Liver (tissue), 9 donors: ENCODE measurements around the gene SCO2. TPM values are rescaled to one million over a fixed set of nuclear protein-coding genes. Genes with fewer than 3 reads are reported as not detected.

Source experiments
- DNase-seq: peaks from one replicate; pipeline ENCODE4 v3.0.0-alpha.2; 2017; ENCODE audit warnings: low spot score
- H3K27ac ChIP-seq, 2 donors: one replicate each; pipeline ENCODE4 v1.7.0; 2013; ENCODE audit warnings: inconsistent platforms in 2 of 2, low read length in 2 of 2, control low read depth in 1 of 2, low read depth in 1 of 2, mild to moderate bottlenecking in 1 of 2
- H3K27me3 ChIP-seq, 4 donors: one replicate each; pipeline versions ENCODE4 v1.6.1 to v1.7.0; 2013; ENCODE audit warnings: low read length in 3 of 4, inconsistent platforms in 1 of 4, mild to moderate bottlenecking in 1 of 4, moderate library complexity in 1 of 4; ENCODE audit not compliant: control insufficient read depth in 4 of 4, insufficient read depth in 4 of 4
- H3K36me3 ChIP-seq, 4 donors: one replicate each; pipeline versions ENCODE4 v1.6.1 to v1.7.0; 2013; ENCODE audit warnings: low read length in 3 of 4, mild to moderate bottlenecking in 3 of 4, low read depth in 1 of 4, moderate library complexity in 1 of 4; ENCODE audit not compliant: control insufficient read depth in 4 of 4, insufficient read depth in 3 of 4
- H3K4me1 ChIP-seq, 4 donors: one replicate each; pipeline versions ENCODE4 v1.6.1 to v1.7.0; 2013; ENCODE audit warnings: low read length in 3 of 4, mild to moderate bottlenecking in 3 of 4, moderate library complexity in 1 of 4; ENCODE audit not compliant: control insufficient read depth in 4 of 4, insufficient read depth in 4 of 4
- H3K4me3 ChIP-seq, 3 donors: one replicate each; pipeline versions ENCODE4 v1.6.1 to v1.7.0; 2013; ENCODE audit warnings: low read length in 3 of 3, control low read depth in 1 of 3, low read depth in 1 of 3, mild to moderate bottlenecking in 1 of 3
- H3K9ac ChIP-seq, 2 donors: one replicate each; pipeline ENCODE4 v1.7.0; 2013; ENCODE audit warnings: low read length in 2 of 2, mild to moderate bottlenecking in 2 of 2, moderate library complexity in 2 of 2, control low read depth in 1 of 2, low read depth in 1 of 2
- H3K9me3 ChIP-seq, 4 donors: one replicate each; pipeline versions ENCODE4 v1.6.1 to v1.7.0; 2013; ENCODE audit warnings: low read length in 3 of 4; ENCODE audit not compliant: control insufficient read depth in 4 of 4
- EGR1 ChIP-seq, 2 donors: IDR thresholded peaks; 2 replicates each; pipeline ENCODE4 v1.6.1; 2016 to 2018; ENCODE audit warnings: antibody characterized with exemption in 2 of 2, low read depth in 2 of 2
- FOXA2 ChIP-seq: IDR thresholded peaks from 2 replicates; pipeline ENCODE4 v1.6.1; 2016; ENCODE audit warnings: antibody characterized with exemption
- HNF4A ChIP-seq, 2 donors: conservative IDR thresholded peaks; 2 replicates each; pipeline ENCODE4 v1.6.1; 2016; ENCODE audit warnings: antibody characterized with exemption in 2 of 2, mild to moderate bottlenecking in 2 of 2
- SP1 ChIP-seq: IDR thresholded peaks from 2 replicates; pipeline ENCODE4 v1.6.1; 2018; ENCODE audit warnings: antibody characterized with exemption, mild to moderate bottlenecking
- TAF1 ChIP-seq: conservative IDR thresholded peaks from 2 replicates; pipeline ENCODE4 v1.6.1; 2016; ENCODE audit warnings: antibody characterized with exemption, mild to moderate bottlenecking
- YY1 ChIP-seq: IDR thresholded peaks from 2 replicates; pipeline ENCODE4 v1.6.1; 2016; ENCODE audit warnings: antibody characterized with exemption, mild to moderate bottlenecking
- WGBS: extraction: QIAGEN DNeasy Blood & Tissue Kit; methylation state at CpG from one replicate; pipeline ENCODE4 v1.1.7; 2013; 5-methylcytosine and 5-hydroxymethylcytosine counted together
- polyA plus RNA-seq, 2 donors: library from polyadenylated mRNA; stranded (reverse) in 1 of 2; unstranded in 1 of 2; fragments of 200-250 nt in 1 of 2; fragments of >200 nt in 1 of 2; fragmentation: Nextera tagmentation in 1 of 2; extraction: Ambion mirVana in 1 of 2; gene quantifications; one replicate each; pipeline versions ENCODE4 v1.2.1 to v1.2.3, GENCODE V29; 2013 to 2015
- total RNA-seq, 2 donors: library from RNA; depleted of rRNA; stranded (reverse); fragments of >200 nt; gene quantifications; one replicate each; pipeline ENCODE4 v1.2.3, GENCODE V29; 2014
- TF ChIP-seq, protein P1 (sequence below): IDR thresholded peaks from 2 replicates; pipeline ENCODE4 v1.6.1; 2016; ENCODE audit warnings: antibody characterized with exemption
- TF ChIP-seq, protein P2 (sequence below): IDR thresholded peaks from 2 replicates; pipeline ENCODE4 v1.6.1; 2016; ENCODE audit warnings: antibody characterized with exemption
- TF ChIP-seq, protein P3 (sequence below): fragments of 150-350 bp; IDR thresholded peaks from 2 replicates; pipeline ENCODE4 v1.5.1; 2017; ENCODE audit warnings: improper control_type of control experiment, low read depth, low read length; ENCODE audit not compliant: missing input control
- TF ChIP-seq, protein P4 (sequence below): IDR thresholded peaks from 2 replicates; pipeline ENCODE4 v1.6.1; 2016; ENCODE audit warnings: antibody characterized with exemption, mild to moderate bottlenecking
- donor health status: healthy.
- donor health status: healthy.
- donor health status: healthy.
- donor health status: healthy.
- donor health status: healthy.

SCO2 gene
- total and polyA plus RNA-seq, 4 donors, result 1.4 to 2.9 (median 1.8) TPM

DNA sequence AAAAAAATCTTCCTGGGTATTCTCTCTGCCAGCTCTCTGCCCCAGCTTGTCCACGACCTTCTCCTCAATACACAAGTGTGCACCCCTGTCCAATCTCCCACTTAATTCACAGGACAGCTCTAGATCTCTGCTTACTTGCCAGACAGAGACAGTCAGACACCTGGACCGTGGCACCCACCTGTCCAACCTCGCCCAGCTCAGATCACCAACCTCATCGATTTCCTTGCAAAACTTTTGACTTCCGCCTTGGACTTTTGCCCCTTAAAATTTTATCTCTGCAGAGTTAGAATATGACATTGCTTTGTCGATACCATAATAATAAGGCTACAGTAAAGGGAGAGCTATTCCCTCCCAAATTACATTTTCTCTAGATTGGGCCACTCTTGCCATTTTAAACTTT, 28.3 kb downstream of the SCO2 start (continued):
- TF ChIP-seq, protein P1, sequence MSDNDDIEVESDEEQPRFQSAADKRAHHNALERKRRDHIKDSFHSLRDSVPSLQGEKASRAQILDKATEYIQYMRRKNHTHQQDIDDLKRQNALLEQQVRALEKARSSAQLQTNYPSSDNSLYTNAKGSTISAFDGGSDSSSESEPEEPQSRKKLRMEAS, result no peak
- TF ChIP-seq TAF1 (no peak), FOXA2 (no peak)

DNA sequence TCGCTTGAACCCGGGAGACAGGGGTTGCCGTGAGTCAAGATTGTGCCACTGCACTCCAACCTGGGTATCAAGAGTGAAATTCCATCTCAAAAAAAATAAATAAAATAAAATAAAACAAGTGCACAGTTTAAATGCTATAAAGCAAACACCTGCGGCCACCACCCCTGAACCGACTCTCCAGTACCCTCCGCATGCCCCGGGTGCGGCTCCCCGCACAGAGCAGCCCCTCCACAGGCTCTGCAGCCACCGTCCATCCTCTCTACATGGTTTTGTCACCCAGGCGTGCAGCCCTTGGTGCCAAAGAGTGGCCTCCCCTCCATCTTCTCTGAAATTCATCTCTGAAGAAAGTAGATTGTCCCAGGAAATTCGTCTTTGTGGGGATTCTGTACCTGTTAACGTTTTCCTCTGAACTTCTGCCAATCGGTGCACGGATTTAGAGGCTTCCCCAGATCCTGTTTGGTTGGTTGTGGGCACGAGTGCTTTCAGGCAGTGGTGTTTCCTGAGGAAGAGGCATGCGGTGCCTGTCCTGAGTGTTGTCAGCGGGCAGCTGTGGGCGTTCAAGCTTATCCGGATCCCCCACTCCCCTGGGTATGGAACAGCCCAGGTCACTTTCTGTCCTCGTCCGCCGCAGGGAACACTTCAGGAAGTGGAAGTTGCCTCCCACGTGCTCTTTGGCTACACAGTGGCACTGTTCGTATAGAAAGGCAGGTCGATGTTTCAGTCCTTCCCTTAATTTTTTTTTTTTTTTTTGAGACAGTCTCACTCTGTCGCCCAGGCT, 34.7 kb downstream of the SCO2 start:
- DNase-seq, result no peak
- H3K9ac ChIP-seq, result no peak overlapping the region
- H3K9me3 ChIP-seq, result no peaks in the 10 kb centered on the region
- WGBS, result 70% methylated on average over 27 of the region's 27 CpGs
- no peak overlapping the region for H3K27ac ChIP-seq
- no peak for TF ChIP-seq SP1
- TF ChIP-seq EGR1 (IDR thresholded peaks at IDR 0.05; ENCODE audit: low read depth in 2 of 2), result no peak
- TF ChIP-seq FOXA2, result no peak
- TF ChIP-seq HNF4A (conservative IDR thresholded peaks at IDR 0.05), result no peak
- TF ChIP-seq, protein P1, result no peak
- TF ChIP-seq, protein P2, sequence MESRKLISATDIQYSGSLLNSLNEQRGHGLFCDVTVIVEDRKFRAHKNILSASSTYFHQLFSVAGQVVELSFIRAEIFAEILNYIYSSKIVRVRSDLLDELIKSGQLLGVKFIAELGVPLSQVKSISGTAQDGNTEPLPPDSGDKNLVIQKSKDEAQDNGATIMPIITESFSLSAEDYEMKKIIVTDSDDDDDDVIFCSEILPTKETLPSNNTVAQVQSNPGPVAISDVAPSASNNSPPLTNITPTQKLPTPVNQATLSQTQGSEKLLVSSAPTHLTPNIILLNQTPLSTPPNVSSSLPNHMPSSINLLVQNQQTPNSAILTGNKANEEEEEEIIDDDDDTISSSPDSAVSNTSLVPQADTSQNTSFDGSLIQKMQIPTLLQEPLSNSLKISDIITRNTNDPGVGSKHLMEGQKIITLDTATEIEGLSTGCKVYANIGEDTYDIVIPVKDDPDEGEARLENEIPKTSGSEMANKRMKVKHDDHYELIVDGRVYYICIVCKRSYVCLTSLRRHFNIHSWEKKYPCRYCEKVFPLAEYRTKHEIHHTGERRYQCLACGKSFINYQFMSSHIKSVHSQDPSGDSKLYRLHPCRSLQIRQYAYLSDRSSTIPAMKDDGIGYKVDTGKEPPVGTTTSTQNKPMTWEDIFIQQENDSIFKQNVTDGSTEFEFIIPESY, result no peak
- TF ChIP-seq YY1, result no peak
- TF ChIP-seq, protein P3, sequence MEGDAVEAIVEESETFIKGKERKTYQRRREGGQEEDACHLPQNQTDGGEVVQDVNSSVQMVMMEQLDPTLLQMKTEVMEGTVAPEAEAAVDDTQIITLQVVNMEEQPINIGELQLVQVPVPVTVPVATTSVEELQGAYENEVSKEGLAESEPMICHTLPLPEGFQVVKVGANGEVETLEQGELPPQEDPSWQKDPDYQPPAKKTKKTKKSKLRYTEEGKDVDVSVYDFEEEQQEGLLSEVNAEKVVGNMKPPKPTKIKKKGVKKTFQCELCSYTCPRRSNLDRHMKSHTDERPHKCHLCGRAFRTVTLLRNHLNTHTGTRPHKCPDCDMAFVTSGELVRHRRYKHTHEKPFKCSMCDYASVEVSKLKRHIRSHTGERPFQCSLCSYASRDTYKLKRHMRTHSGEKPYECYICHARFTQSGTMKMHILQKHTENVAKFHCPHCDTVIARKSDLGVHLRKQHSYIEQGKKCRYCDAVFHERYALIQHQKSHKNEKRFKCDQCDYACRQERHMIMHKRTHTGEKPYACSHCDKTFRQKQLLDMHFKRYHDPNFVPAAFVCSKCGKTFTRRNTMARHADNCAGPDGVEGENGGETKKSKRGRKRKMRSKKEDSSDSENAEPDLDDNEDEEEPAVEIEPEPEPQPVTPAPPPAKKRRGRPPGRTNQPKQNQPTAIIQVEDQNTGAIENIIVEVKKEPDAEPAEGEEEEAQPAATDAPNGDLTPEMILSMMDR, result no peak
- TF ChIP-seq, protein P4, sequence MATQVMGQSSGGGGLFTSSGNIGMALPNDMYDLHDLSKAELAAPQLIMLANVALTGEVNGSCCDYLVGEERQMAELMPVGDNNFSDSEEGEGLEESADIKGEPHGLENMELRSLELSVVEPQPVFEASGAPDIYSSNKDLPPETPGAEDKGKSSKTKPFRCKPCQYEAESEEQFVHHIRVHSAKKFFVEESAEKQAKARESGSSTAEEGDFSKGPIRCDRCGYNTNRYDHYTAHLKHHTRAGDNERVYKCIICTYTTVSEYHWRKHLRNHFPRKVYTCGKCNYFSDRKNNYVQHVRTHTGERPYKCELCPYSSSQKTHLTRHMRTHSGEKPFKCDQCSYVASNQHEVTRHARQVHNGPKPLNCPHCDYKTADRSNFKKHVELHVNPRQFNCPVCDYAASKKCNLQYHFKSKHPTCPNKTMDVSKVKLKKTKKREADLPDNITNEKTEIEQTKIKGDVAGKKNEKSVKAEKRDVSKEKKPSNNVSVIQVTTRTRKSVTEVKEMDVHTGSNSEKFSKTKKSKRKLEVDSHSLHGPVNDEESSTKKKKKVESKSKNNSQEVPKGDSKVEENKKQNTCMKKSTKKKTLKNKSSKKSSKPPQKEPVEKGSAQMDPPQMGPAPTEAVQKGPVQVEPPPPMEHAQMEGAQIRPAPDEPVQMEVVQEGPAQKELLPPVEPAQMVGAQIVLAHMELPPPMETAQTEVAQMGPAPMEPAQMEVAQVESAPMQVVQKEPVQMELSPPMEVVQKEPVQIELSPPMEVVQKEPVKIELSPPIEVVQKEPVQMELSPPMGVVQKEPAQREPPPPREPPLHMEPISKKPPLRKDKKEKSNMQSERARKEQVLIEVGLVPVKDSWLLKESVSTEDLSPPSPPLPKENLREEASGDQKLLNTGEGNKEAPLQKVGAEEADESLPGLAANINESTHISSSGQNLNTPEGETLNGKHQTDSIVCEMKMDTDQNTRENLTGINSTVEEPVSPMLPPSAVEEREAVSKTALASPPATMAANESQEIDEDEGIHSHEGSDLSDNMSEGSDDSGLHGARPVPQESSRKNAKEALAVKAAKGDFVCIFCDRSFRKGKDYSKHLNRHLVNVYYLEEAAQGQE, result no peak
- H3K36me3 ChIP-seq, result no peaks in the 10 kb centered on the region
- no peak overlapping the region for H3K4me3 ChIP-seq
- peaks cover 0 to 3% (median under 1%) of the 10 kb centered on the region in 4 donors for H3K4me1 ChIP-seq
- no peaks in the 10 kb centered on the region for H3K27me3 ChIP-seq
